ENCODE results near the gene FCN2.

FCN2 gene

GRCh38 chr9:134889386-134890154, 9.0 kb downstream of the FCN2 start:
- Histone ChIP-seq H3K27ac (ENCODE audit: low read depth, low read length, poor library complexity, severe bottlenecking) (peak overlapping the region; percentile 34), H4K20me1 (ENCODE audit: insufficient read depth, low read length) (no peaks in the 10 kb centered on the region), H3K9ac (ENCODE audit: low read length) (no peak overlapping the region; the same call in 1 of the 2 replicates), H3K4me1 (ENCODE audit: insufficient read depth, low read length, severe bottlenecking) (peaks cover 25% of the 10 kb centered on the region), H3K9me2 (ENCODE audit: low read depth, low read length) (no peaks in the 10 kb centered on the region), H3K36me3 (ENCODE audit: insufficient read depth, low read length) (no peaks in the 10 kb centered on the region; the same call in 1 of the 2 replicates), H2AFZ (ENCODE audit: low read length) (no peak overlapping the region), H3K79me2 (ENCODE audit: insufficient read depth, low read length) (no peaks in the 10 kb centered on the region), H3K4me3 (ENCODE audit: low read depth, low read length, poor library complexity, severe bottlenecking) (no peak overlapping the region), H3K4me2 (ENCODE audit: low read length) (peak overlapping the region; percentile 6; the same call in 1 of the 2 replicates), H3F3A (ENCODE audit: insufficient read depth, low read length) (no peaks in the 10 kb centered on the region), H3K27me3 (ENCODE audit: insufficient read depth, low read length) (peaks cover 9% of the 10 kb centered on the region), H3K9me3 (ENCODE audit: low read length) (peaks cover 8% of the 10 kb centered on the region)
- no peak for TF ChIP-seq EZH2 (IDR thresholded peaks at IDR 0.05; ENCODE audit: borderline replicate concordance, low read length)
- TF ChIP-seq CTCF (IDR thresholded peaks at IDR 0.05; ENCODE audit: low read length): no peak

- no peaks in the 10 kb centered on the region for H3K9me2 ChIP-seq (ENCODE audit: low read depth, low read length)
- H4K20me1 ChIP-seq (ENCODE audit: insufficient read depth, low read length): no peaks in the 10 kb centered on the region
- H2AFZ ChIP-seq (ENCODE audit: low read length): no peak overlapping the region
- H3F3A ChIP-seq (ENCODE audit: insufficient read depth, low read length): no peaks in the 10 kb centered on the region
- peaks cover 12% of the 10 kb centered on the region for H3K9me3 ChIP-seq (ENCODE audit: low read length)
- H3K27ac ChIP-seq (ENCODE audit: low read depth, low read length, poor library complexity, severe bottlenecking): peak overlapping the region; percentile 34
- no peaks in the 10 kb centered on the region for H3K79me2 ChIP-seq (ENCODE audit: insufficient read depth, low read length)
- H3K4me2 ChIP-seq (ENCODE audit: low read length): peak overlapping the region; percentile 6; the same call in 1 of the 2 replicates
- no peak overlapping the region for H3K4me3 ChIP-seq (ENCODE audit: low read depth, low read length, poor library complexity, severe bottlenecking)
- peaks cover 12% of the 10 kb centered on the region for H3K27me3 ChIP-seq (ENCODE audit: insufficient read depth, low read length)
- peaks cover 25% of the 10 kb centered on the region for H3K4me1 ChIP-seq (ENCODE audit: insufficient read depth, low read length, severe bottlenecking)
- TF ChIP-seq CTCF (IDR thresholded peaks at IDR 0.05; ENCODE audit: low read length) (no peak), EZH2 (IDR thresholded peaks at IDR 0.05; ENCODE audit: borderline replicate concordance, low read length) (no peak)
- H3K9ac ChIP-seq (ENCODE audit: low read length): no peak overlapping the region; the same call in 1 of the 2 replicates
- no peaks in the 10 kb centered on the region; the same call in 1 of the 2 replicates for H3K36me3 ChIP-seq (ENCODE audit: insufficient read depth, low read length)
Measured at GRCh38 chr9:134890155-134890495, 9.5 kb downstream of the FCN2 start.

GRCh38 chr9:134891053-134891452, 10.4 kb downstream of the FCN2 start:
- Histone ChIP-seq H3K4me1 (ENCODE audit: insufficient read depth, low read length, severe bottlenecking) (peaks cover 25% of the 10 kb centered on the region), H3K9me2 (ENCODE audit: low read depth, low read length) (no peaks in the 10 kb centered on the region), H3K4me2 (ENCODE audit: low read length) (no peak overlapping the region), H3K79me2 (ENCODE audit: insufficient read depth, low read length) (no peaks in the 10 kb centered on the region), H2AFZ (ENCODE audit: low read length) (no peak overlapping the region), H3K9me3 (ENCODE audit: low read length) (peaks cover 15% of the 10 kb centered on the region), H3K36me3 (ENCODE audit: insufficient read depth, low read length) (no peaks in the 10 kb centered on the region; the same call in 1 of the 2 replicates), H3K9ac (ENCODE audit: low read length) (no peak overlapping the region), H4K20me1 (ENCODE audit: insufficient read depth, low read length) (no peaks in the 10 kb centered on the region), H3K27me3 (ENCODE audit: insufficient read depth, low read length) (peaks cover 12% of the 10 kb centered on the region), H3F3A (ENCODE audit: insufficient read depth, low read length) (no peaks in the 10 kb centered on the region), H3K27ac (ENCODE audit: low read depth, low read length, poor library complexity, severe bottlenecking) (no peak overlapping the region), H3K4me3 (ENCODE audit: low read depth, low read length, poor library complexity, severe bottlenecking) (no peak overlapping the region)
- TF ChIP-seq CTCF (IDR thresholded peaks at IDR 0.05; ENCODE audit: low read length): no peak
- TF ChIP-seq EZH2 (IDR thresholded peaks at IDR 0.05; ENCODE audit: borderline replicate concordance, low read length): no peak
